CD4-positive, alpha-beta T cell (primary cell): ENCODE data around the gene TMEM244. TPM values are rescaled to one million over a fixed set of nuclear protein-coding genes. Genes with fewer than 3 reads are reported as not detected.

Experiments used
- ATAC-seq: fragments of 200-7000 bp; cut with Tn5 transposase; one replicate; pipeline ENCODE4 v1.10.0; 2022; ENCODE audit warnings: mild to moderate bottlenecking; ENCODE audit not compliant: poor library complexity
- CTCF ChIA-PET: fragments of 350-600 bp; sonication (Branson Sonifier 250); formaldehyde crosslinking; loops from one replicate; lab custom pipeline; 2021; ENCODE audit warnings: antibody characterized with exemption, inconsistent platforms; lab: Charles Lee
- POLR2A ChIA-PET: fragments of 350-600 bp; sonication (Branson Sonifier 250); formaldehyde crosslinking; loops from one replicate; lab custom pipeline; 2021; ENCODE audit warnings: antibody characterized with exemption, inconsistent platforms; lab: Charles Lee
- DNase-seq, 14 experiments: peaks; one replicate each; pipeline ENCODE4 v3.0.0-alpha.2; 2013 to 2020; ENCODE audit warnings: mixed read lengths in 2 of 14
- H3K27ac ChIP-seq, 2 donors: one replicate each; pipeline versions ENCODE4 v1.5.1 to v1.7.0; 2013; ENCODE audit warnings: low read length in 2 of 2, low read depth in 1 of 2, mild to moderate bottlenecking in 1 of 2
- H3K27me3 ChIP-seq, 2 experiments: 1 replicate in 1 of 2; 2 replicates in 1 of 2; pipeline versions ENCODE4 v1.6.1 to v1.7.0; 2013; ENCODE audit warnings: low read length in 2 of 2, control low read depth in 1 of 2, mild to moderate bottlenecking in 1 of 2, moderate library complexity in 1 of 2; ENCODE audit not compliant: insufficient read depth in 2 of 2, control insufficient read depth in 1 of 2
- H3K36me3 ChIP-seq: one replicate; pipeline ENCODE4 v1.6.1; 2013; ENCODE audit warnings: low read length, control low read depth; ENCODE audit not compliant: insufficient read depth
- H3K4me1 ChIP-seq: one replicate; pipeline ENCODE4 v1.6.1; 2013; ENCODE audit warnings: low read length, control low read depth; ENCODE audit not compliant: insufficient read depth
- H3K4me3 ChIP-seq: one replicate; pipeline ENCODE4 v1.5.1; 2013; ENCODE audit warnings: mild to moderate bottlenecking, low read length, moderate library complexity
- H3K9me3 ChIP-seq, 2 experiments: 1 replicate in 1 of 2; 2 replicates in 1 of 2; pipeline versions ENCODE4 v1.6.1 to v1.7.0; 2013; ENCODE audit warnings: low read length in 2 of 2, mild to moderate bottlenecking in 2 of 2, control low read depth in 1 of 2, moderate library complexity in 1 of 2; ENCODE audit not compliant: control insufficient read depth in 1 of 2, insufficient read depth in 1 of 2
- H3K27ac Mint-ChIP-seq: one replicate; pipeline ENCODE4 v1.8.0; 2020; ENCODE audit warnings: mixed read lengths
- H3K27me3 Mint-ChIP-seq: one replicate; pipeline ENCODE4 v1.8.0; 2021; ENCODE audit warnings: mixed read lengths
- H3K36me3 Mint-ChIP-seq: one replicate; pipeline ENCODE4 v1.8.0; 2021; ENCODE audit warnings: low read depth, mixed read lengths
- H3K4me1 Mint-ChIP-seq: one replicate; pipeline ENCODE4 v1.8.0; 2021; ENCODE audit warnings: low read depth, mixed read lengths
- H3K4me3 Mint-ChIP-seq: one replicate; pipeline ENCODE4 v1.8.0; 2020; ENCODE audit warnings: mild to moderate bottlenecking, mixed read lengths
- H3K9me3 Mint-ChIP-seq: one replicate; pipeline ENCODE4 v1.8.0; 2020; ENCODE audit warnings: mixed read lengths
- intact Hi-C, 2 experiments: fragments of 100-400 bp; cut with DNase I in 1 of 2; cut with micrococcal nuclease in 1 of 2; formaldehyde crosslinking; loops; one replicate each; pipeline versions ENCODE4 v1.15.1 to v1.9.0; 2023 to 2025; cut with DNase I, micrococcal nuclease
- total RNA-seq, 174 experiments: library from RNA in 2 of 174; stranded (reverse) in 2 of 174; gene quantifications; one replicate each; pipeline ENCODE4 v1.2.3 and lab custom pipeline; 2021 to 2026
- TF ChIP-seq, protein P1 (sequence below): fragments of 200-600 bp; IDR thresholded peaks from one replicate; pipeline ENCODE4 v1.8.0; 2022; ENCODE audit warnings: antibody characterized with exemption, mild to moderate bottlenecking

Gene TMEM244
- total RNA-seq, 2 experiments from 2014 or later: not detected

DNA sequence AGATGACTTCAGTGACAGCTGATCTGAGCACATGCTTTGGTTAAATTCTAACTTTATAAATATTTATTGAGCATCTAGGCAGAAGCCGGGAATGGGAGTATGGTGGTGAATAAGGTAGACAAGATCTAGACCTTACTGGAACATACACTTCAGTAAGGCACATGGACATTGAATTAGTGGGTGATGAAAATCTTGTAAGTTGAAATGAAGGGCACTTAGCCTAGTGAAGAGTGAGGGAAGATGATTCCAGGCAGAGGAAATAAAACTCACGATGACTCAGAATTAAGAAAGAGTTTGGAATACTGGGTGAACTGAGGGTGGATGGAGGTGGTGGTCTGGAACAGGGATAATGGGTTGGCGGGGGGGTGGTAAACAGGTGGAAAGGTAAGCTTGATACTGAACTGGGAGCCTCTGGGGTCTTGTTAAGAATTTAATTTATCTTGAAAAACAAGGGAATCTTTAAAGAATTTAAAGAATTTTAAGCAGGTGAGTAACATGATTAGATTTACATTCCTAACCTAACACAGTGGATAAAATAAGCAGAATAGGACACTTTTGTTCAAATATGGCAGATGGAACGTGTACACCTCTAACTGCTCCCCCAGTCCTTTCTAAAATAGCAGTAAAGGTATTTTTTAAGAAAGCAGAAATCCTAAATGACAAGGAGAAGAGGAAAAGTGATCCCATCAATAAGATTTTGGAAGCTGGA is 75.9 kb downstream of the TMEM244 start:
- no peak for DNase-seq
- Mint-ChIP-seq H3K27ac (no peak overlapping the region), H3K27me3 (no peaks in the 10 kb centered on the region), H3K36me3 (no peaks in the 10 kb centered on the region), H3K4me1 (no peaks in the 10 kb centered on the region), H3K4me3 (no peak overlapping the region), H3K9me3 (no peaks in the 10 kb centered on the region)
- no peak overlapping the region for H3K4me3 ChIP-seq
- intact Hi-C loops: no loop called here
- H3K9me3 ChIP-seq: no peaks in the 10 kb centered on the region
- CTCF ChIA-PET: no interaction called here
- POLR2A ChIA-PET: no interaction called here
- no peak overlapping the region for H3K27ac ChIP-seq
- H3K4me1 ChIP-seq: no peaks in the 10 kb centered on the region
- H3K27me3 ChIP-seq: peaks cover 0 to 4% of the 10 kb centered on the region in 2 experiments
- ATAC-seq: no peak
- no peaks in the 10 kb centered on the region for H3K36me3 ChIP-seq
- TF ChIP-seq, protein P1, sequence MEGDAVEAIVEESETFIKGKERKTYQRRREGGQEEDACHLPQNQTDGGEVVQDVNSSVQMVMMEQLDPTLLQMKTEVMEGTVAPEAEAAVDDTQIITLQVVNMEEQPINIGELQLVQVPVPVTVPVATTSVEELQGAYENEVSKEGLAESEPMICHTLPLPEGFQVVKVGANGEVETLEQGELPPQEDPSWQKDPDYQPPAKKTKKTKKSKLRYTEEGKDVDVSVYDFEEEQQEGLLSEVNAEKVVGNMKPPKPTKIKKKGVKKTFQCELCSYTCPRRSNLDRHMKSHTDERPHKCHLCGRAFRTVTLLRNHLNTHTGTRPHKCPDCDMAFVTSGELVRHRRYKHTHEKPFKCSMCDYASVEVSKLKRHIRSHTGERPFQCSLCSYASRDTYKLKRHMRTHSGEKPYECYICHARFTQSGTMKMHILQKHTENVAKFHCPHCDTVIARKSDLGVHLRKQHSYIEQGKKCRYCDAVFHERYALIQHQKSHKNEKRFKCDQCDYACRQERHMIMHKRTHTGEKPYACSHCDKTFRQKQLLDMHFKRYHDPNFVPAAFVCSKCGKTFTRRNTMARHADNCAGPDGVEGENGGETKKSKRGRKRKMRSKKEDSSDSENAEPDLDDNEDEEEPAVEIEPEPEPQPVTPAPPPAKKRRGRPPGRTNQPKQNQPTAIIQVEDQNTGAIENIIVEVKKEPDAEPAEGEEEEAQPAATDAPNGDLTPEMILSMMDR: no peak

Other genes with a start within 250 kb of the TMEM244 start
- 1 to 10 TPM in 1 of 2 experiments, under 1 TPM in 1; 0.71 to 1.3 TPM for gene ARHGAP18, start 151.1 kb downstream of the TMEM244 start, total RNA-seq
- 10 to 100 TPM; 29.0 to 30.1 TPM for gene L3MBTL3, start 157.3 kb upstream of the TMEM244 start, total RNA-seq